Esophagus squamous epithelium (tissue), 4 donors: Measurements from ENCODE around the gene CYP4F2.

Experiments used
- POLR2A ChIP-seq, 4 donors: fragments of 450-650 bp; IDR thresholded peaks; one replicate each; pipeline ENCODE4 v1.6.1; 2017; ENCODE audit warnings: antibody characterized with exemption in 4 of 4, mild to moderate bottlenecking in 4 of 4, moderate library complexity in 3 of 4
- TF ChIP-seq, protein P1 (sequence below), 6 experiments: fragments of 450-650 bp in 4 of 6; fragments of 200-600 bp in 2 of 6; sonication (generic) in 2 of 6; IDR thresholded peaks; one replicate each; pipeline ENCODE4 v1.5.1; 2016 to 2019; ENCODE audit warnings: antibody characterized with exemption in 6 of 6, mild to moderate bottlenecking in 4 of 6, moderate library complexity in 4 of 6

DNA sequence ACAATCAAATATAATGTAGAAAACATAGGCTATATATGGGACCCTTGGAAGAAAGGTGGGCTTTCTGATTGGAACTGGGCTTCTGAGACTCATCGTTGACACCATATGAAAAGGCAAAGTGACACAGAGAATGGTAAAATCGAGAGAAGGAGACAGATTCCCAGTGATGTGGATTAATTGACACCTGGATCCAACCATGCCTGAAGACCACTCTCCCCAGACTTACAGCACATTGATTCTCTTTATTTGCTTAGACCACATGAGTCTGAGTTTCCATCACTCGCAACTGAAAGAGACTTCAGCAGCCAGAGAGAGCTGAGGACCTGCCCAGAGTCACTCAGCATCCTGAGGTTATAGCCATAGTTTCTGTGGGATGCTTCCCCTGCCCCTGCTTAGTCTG lies 30.4 kb upstream of the CYP4F2 start:
- TF ChIP-seq, protein P1, sequence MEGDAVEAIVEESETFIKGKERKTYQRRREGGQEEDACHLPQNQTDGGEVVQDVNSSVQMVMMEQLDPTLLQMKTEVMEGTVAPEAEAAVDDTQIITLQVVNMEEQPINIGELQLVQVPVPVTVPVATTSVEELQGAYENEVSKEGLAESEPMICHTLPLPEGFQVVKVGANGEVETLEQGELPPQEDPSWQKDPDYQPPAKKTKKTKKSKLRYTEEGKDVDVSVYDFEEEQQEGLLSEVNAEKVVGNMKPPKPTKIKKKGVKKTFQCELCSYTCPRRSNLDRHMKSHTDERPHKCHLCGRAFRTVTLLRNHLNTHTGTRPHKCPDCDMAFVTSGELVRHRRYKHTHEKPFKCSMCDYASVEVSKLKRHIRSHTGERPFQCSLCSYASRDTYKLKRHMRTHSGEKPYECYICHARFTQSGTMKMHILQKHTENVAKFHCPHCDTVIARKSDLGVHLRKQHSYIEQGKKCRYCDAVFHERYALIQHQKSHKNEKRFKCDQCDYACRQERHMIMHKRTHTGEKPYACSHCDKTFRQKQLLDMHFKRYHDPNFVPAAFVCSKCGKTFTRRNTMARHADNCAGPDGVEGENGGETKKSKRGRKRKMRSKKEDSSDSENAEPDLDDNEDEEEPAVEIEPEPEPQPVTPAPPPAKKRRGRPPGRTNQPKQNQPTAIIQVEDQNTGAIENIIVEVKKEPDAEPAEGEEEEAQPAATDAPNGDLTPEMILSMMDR (IDR thresholded peaks at IDR 0.05) = no peak
- TF ChIP-seq POLR2A (IDR thresholded peaks at IDR 0.05) = no peak
